ENCODE measurements around the gene PCED1B. TPM values are rescaled to one million over a fixed set of nuclear protein-coding genes. Genes with fewer than 3 reads are reported as not detected.

The PCED1B gene
- total RNA-seq, 3 donors from 2014 or later, result 1.6 to 6.2 (median 5.1) TPM

DNA sequence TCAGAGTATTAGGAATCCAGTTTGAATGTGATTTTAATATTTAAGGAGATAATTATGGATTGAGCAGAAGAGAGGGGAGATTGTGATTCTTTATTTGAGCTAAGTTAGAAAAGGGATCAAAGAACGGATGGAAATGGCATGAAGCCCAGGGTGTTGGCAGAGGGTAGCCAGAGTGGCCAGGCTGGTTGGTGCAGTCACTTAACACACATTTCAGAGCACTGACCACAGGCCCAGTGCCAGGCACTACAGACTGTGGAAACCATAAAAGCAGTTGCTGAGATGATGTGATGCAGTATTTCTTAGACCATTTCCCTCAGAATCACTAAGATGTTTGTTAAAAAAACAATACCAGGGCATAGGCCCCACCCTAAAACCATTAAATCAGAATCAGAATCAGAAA, 168.0 kb downstream of the PCED1B start:
- no peak for TF ChIP-seq POLR2A (IDR thresholded peaks at IDR 0.05)
- TF ChIP-seq, protein P1, sequence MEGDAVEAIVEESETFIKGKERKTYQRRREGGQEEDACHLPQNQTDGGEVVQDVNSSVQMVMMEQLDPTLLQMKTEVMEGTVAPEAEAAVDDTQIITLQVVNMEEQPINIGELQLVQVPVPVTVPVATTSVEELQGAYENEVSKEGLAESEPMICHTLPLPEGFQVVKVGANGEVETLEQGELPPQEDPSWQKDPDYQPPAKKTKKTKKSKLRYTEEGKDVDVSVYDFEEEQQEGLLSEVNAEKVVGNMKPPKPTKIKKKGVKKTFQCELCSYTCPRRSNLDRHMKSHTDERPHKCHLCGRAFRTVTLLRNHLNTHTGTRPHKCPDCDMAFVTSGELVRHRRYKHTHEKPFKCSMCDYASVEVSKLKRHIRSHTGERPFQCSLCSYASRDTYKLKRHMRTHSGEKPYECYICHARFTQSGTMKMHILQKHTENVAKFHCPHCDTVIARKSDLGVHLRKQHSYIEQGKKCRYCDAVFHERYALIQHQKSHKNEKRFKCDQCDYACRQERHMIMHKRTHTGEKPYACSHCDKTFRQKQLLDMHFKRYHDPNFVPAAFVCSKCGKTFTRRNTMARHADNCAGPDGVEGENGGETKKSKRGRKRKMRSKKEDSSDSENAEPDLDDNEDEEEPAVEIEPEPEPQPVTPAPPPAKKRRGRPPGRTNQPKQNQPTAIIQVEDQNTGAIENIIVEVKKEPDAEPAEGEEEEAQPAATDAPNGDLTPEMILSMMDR (IDR thresholded peaks at IDR 0.05), result no peak
- peak in 1 of 3 donors; percentile 67 for TF ChIP-seq POLR2AphosphoS5 (IDR thresholded peaks at IDR 0.05)
- peak overlapping the region in 1 of 2 donors; percentile 10 for H3K27ac ChIP-seq
- H3K27me3 ChIP-seq, result no peaks in the 10 kb centered on the region
- peak; percentile 67 to 82 for DNase-seq (ENCODE audit: low spot score in 2 of 2)
- no peaks in the 10 kb centered on the region for H3K36me3 ChIP-seq
- no peaks in the 10 kb centered on the region for H3K9me3 ChIP-seq
- no peak overlapping the region for H3K4me3 ChIP-seq
- intact Hi-C loops (cut with DNase I; ENCODE audit: low total_unique reads), result no loop called here
- no peaks in the 10 kb centered on the region for H3K4me1 ChIP-seq

DNA sequence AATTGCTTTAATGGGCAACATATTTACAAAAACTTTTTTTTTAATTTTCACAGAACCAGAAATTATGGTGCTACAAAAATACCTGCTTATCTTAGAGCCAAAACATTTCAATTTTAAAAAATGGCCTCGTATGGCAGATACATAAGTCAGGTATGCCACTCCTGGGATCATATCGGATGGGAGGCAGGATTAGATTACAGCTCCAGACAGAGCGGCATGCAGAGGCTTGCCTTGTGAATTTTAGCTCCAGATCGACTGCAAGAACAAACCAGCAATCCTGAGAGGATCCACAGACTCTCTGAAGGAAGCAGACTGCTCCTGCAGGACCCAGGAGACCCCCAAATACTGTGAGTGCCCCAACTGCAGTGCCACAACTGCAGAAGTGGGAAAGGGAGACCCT, 169.7 kb downstream of the PCED1B start:
- no peak overlapping the region for H3K27ac ChIP-seq
- H3K4me1 ChIP-seq, result no peaks in the 10 kb centered on the region
- H3K27me3 ChIP-seq, result no peaks in the 10 kb centered on the region
- DNase-seq (ENCODE audit: low spot score in 2 of 2), result no peak
- H3K9me3 ChIP-seq, result no peaks in the 10 kb centered on the region
- no peak overlapping the region for H3K4me3 ChIP-seq
- TF ChIP-seq POLR2AphosphoS5 (IDR thresholded peaks at IDR 0.05) (no peak), POLR2A (IDR thresholded peaks at IDR 0.05) (no peak)
- TF ChIP-seq, protein P1 (IDR thresholded peaks at IDR 0.05), result no peak
- intact Hi-C loops (cut with DNase I; ENCODE audit: low total_unique reads), result no loop called here
- H3K36me3 ChIP-seq, result no peaks in the 10 kb centered on the region

DNA sequence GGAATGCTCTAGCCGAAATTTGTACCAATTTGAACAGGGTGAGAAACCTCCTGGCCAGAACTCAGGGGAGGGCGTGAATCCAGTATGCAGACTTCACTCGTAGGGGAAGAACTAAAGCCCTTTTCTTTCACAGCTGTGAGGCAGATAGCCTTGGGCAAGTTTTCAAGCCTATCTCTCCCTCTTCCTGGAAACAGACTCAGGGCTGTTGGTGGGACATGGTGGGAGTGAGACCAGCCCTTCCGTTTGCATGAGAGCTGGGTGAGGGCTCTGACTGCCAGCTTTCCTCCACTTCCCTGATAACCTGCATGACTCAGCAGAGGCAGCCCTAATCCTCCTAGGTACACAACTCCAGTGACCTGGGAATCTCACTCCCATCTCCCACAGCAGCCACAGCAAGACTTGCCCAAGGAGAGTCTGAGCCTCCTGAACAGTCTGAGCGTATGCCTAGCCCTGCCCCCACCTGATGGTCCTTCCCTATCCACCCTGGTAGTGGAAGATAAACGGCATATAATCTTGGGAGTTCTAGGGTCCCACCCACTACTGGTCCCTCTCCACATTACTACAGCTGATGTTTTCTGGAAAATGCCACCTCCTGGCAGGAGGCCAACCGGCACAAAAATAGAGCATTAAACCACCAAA, 170.4 kb downstream of the PCED1B start:
- H3K4me1 ChIP-seq, result no peaks in the 10 kb centered on the region
- H3K4me3 ChIP-seq, result no peak overlapping the region
- DNase-seq (ENCODE audit: low spot score in 2 of 2), result no peak
- intact Hi-C loops (cut with DNase I; ENCODE audit: low total_unique reads), result no loop called here
- no peaks in the 10 kb centered on the region for H3K36me3 ChIP-seq
- peak overlapping the region; percentile 1 to 48 for H3K27ac ChIP-seq
- no peaks in the 10 kb centered on the region for H3K27me3 ChIP-seq
- TF ChIP-seq POLR2AphosphoS5 (IDR thresholded peaks at IDR 0.05) (no peak), POLR2A (IDR thresholded peaks at IDR 0.05) (no peak)
- TF ChIP-seq, protein P1 (IDR thresholded peaks at IDR 0.05), result no peak
- no peaks in the 10 kb centered on the region for H3K9me3 ChIP-seq

DNA sequence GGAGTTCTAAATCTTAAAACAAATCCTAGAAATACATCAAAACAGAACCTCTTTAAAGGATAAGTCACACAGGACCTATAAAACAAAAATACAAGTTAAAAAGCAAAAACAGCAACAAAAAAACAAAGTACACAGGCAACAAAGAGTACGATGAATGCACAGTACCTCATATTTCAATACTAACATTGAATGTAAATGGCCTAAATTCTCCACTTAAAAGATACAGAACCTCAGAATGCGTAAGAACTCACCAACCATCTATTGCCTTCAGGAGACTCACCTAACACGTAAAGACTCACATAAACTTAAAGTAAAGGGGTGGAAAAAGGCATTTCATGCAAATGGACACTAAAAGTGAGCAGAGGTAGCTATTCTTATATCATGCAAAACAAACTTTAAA, 172.5 kb downstream of the PCED1B start:
- Histone ChIP-seq H3K27ac (no peak overlapping the region), H3K36me3 (no peaks in the 10 kb centered on the region)

DNA sequence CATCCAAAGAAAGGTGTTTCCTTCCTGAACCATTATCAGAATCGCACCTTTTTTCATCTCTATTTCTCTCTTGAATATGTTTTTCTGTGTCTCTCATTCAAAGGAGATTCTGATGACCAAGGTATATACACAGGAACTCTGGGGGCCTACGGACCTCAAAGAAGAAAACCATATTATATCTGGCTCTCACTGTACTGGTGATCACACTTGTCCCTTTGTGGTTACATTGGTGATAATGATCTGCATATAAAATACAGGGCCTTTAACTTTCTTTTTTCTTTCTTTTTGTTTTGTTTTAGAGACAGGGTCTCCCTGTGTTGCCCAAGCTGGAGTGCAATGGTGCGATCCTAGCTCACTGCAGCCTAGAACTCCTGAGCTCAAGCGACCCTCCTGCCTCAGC, 185.5 kb downstream of the PCED1B start:
- Histone ChIP-seq H3K27ac (no peak overlapping the region), H3K36me3 (no peaks in the 10 kb centered on the region), H3K9me3 (no peaks in the 10 kb centered on the region), H3K4me3 (no peak overlapping the region), H3K27me3 (no peaks in the 10 kb centered on the region), H3K4me1 (peaks cover 0 to 2% of the 10 kb centered on the region in 2 donors)
- TF ChIP-seq POLR2A (IDR thresholded peaks at IDR 0.05), result no peak
- TF ChIP-seq, protein P1 (IDR thresholded peaks at IDR 0.05), result no peak
- no peak for TF ChIP-seq POLR2AphosphoS5 (IDR thresholded peaks at IDR 0.05)
- no peak for DNase-seq (ENCODE audit: low spot score in 2 of 2)
- intact Hi-C loops (cut with DNase I; ENCODE audit: low total_unique reads), result no loop called here

More for the DNA sequence above, 172.5 kb downstream of the PCED1B start:
- Histone ChIP-seq H3K27me3 (no peaks in the 10 kb centered on the region), H3K4me3 (no peak overlapping the region), H3K4me1 (no peaks in the 10 kb centered on the region), H3K9me3 (no peaks in the 10 kb centered on the region)
- intact Hi-C loops (cut with DNase I; ENCODE audit: low total_unique reads), result no loop called here
- TF ChIP-seq POLR2A (IDR thresholded peaks at IDR 0.05) (no peak), POLR2AphosphoS5 (IDR thresholded peaks at IDR 0.05) (no peak)
- TF ChIP-seq, protein P1 (IDR thresholded peaks at IDR 0.05), result no peak
- DNase-seq (ENCODE audit: low spot score in 2 of 2), result no peak
